GM23338 (cell line): Measurements from ENCODE around the gene ANKRD63.

ENCODE experiments used
- CREB1 ChIP-seq: fragments of 250-450 bp; sonication (Bioruptor Pico); IDR thresholded peaks from 2 replicates; pipeline ENCODE4 v1.5.0; 2020; ENCODE audit warnings: low read depth, mild to moderate bottlenecking, moderate library complexity
- CTCF ChIP-seq, 2 experiments: fragments of 200-600 bp in 1 of 2; sonication (generic) in 1 of 2; conservative IDR thresholded peaks; 2 replicates each; pipeline versions ENCODE4 v1.5.1 to v1.6.1; 2016 to 2017; ENCODE audit warnings: antibody characterized with exemption in 2 of 2, low read depth in 2 of 2, mild to moderate bottlenecking in 2 of 2, moderate library complexity in 1 of 2
- ETS1 ChIP-seq: IDR thresholded peaks from 2 replicates; pipeline ENCODE4 v1.6.1; 2016; ENCODE audit warnings: antibody characterized with exemption
- EZH2 ChIP-seq: fragments of 200-600 bp; sonication (generic); IDR thresholded peaks from one replicate; pipeline ENCODE4 v1.8.0; 2017; ENCODE audit warnings: antibody characterized with exemption, mild to moderate bottlenecking, low read depth; ENCODE audit not compliant: unreplicated experiment
- EZH2phosphoT487 ChIP-seq: fragments of 200-600 bp; sonication (generic); IDR thresholded peaks from one replicate; pipeline ENCODE4 v1.8.1; 2018; ENCODE audit warnings: antibody characterized with exemption; ENCODE audit not compliant: unreplicated experiment
- JUNB ChIP-seq: IDR thresholded peaks from one replicate; pipeline ENCODE4 v1.6.1; 2016; ENCODE audit warnings: antibody characterized with exemption; ENCODE audit not compliant: unreplicated experiment
- NANOG ChIP-seq: IDR thresholded peaks from 2 replicates; pipeline ENCODE4 v1.6.1; 2016; ENCODE audit warnings: antibody characterized with exemption, borderline replicate concordance
- POLR2AphosphoS5 ChIP-seq: IDR thresholded peaks from 2 replicates; pipeline ENCODE4 v1.6.1; 2016; ENCODE audit warnings: antibody characterized with exemption, low read depth
- REST ChIP-seq: IDR thresholded peaks from one replicate; pipeline ENCODE4 v1.6.1; 2018; ENCODE audit warnings: antibody characterized with exemption; ENCODE audit not compliant: unreplicated experiment
- STAT1 ChIP-seq: IDR thresholded peaks from one replicate; pipeline ENCODE4 v1.6.1; 2016; ENCODE audit warnings: antibody characterized with exemption; ENCODE audit not compliant: unreplicated experiment
- ZNF114 ChIP-seq: fragments of 250-450 bp; sonication (Bioruptor Pico); IDR thresholded peaks from 2 replicates; pipeline ENCODE4 v1.5.0; 2020; ENCODE audit warnings: mild to moderate bottlenecking, moderate library complexity
- ZNF331 ChIP-seq: fragments of 250-450 bp; sonication (Bioruptor Pico); IDR thresholded peaks from 2 replicates; pipeline ENCODE4 v1.5.0; 2020; ENCODE audit warnings: low read depth, mild to moderate bottlenecking, moderate library complexity

GRCh38 chr15:40307421-40308211 lies 24.8 kb upstream of the ANKRD63 start, which contains the start of gene PLCB2:
- TF ChIP-seq REST (no peak), CTCF (conservative IDR thresholded peaks at IDR 0.05; ENCODE audit: low read depth in 2 of 2) (peak; percentile 45 to 55), STAT1 (no peak), JUNB (no peak), EZH2phosphoT487 (no peak), CREB1 (CRISPR knock-in tag) (no peak), EZH2 (no peak), POLR2AphosphoS5 (no peak; the same call in 1 of the 2 replicates), NANOG (no peak), ETS1 (no peak), ZNF331 (CRISPR knock-in tag) (no peak), ZNF114 (CRISPR knock-in tag) (no peak)
